HepG2 (cell line): ENCODE data around the gene ANKRD2. TPM values are rescaled to one million over a fixed set of nuclear protein-coding genes. Genes with fewer than 3 reads are reported as not detected.

Source experiments
- ATF2 ChIP-seq: sonication (generic); formaldehyde crosslinking; IDR thresholded peaks from 2 replicates; pipeline ENCODE4 v1.4.0; 2020; ENCODE audit warnings: missing genetic modification reagents
- CBFB ChIP-seq: sonication (generic); formaldehyde crosslinking; IDR thresholded peaks from 2 replicates; pipeline ENCODE4 v1.4.0; 2020; ENCODE audit warnings: missing genetic modification reagents
- GTF2F1 ChIP-seq: fragments of 150-350 bp; IDR thresholded peaks from 2 replicates; pipeline ENCODE4 v1.6.1; 2014; ENCODE audit warnings: low read length
- HNRNPL ChIP-seq: fragments of 200-400 bp; formaldehyde crosslinking; IDR thresholded peaks from 2 replicates; pipeline ENCODE4 v1.6.1; 2017; ENCODE audit warnings: mild to moderate bottlenecking, low read depth, low read length
- MAFG ChIP-seq: sonication (generic); formaldehyde crosslinking; IDR thresholded peaks from 2 replicates; pipeline ENCODE4 v1.5.1; 2020; ENCODE audit warnings: mild to moderate bottlenecking, missing genetic modification reagents
- NCOA5 ChIP-seq: sonication (generic); formaldehyde crosslinking; IDR thresholded peaks from 2 replicates; pipeline ENCODE4 v1.4.0; 2020; ENCODE audit warnings: missing genetic modification reagents
- NFRKB ChIP-seq: fragments of 450-650 bp; IDR thresholded peaks from 2 replicates; pipeline ENCODE4 v1.6.1; 2017
- POLR2A ChIP-seq, 2 experiments: IDR thresholded peaks; 2 replicates each; pipeline ENCODE4 v1.6.1; 2011; ENCODE audit warnings: low read depth in 2 of 2, low read length in 2 of 2, mild to moderate bottlenecking in 1 of 2, moderate library complexity in 1 of 2; ENCODE audit not compliant: insufficient read depth in 1 of 2
- POLR2AphosphoS2 ChIP-seq: IDR thresholded peaks from 2 replicates; pipeline ENCODE4 v1.6.1; 2011; ENCODE audit warnings: low read depth, low read length, improper control_type of control experiment
- POLR2AphosphoS5 ChIP-seq: IDR thresholded peaks from 2 replicates; pipeline ENCODE4 v1.6.1; 2012; ENCODE audit warnings: low read depth, low read length
- SP4 ChIP-seq: sonication (generic); formaldehyde crosslinking; IDR thresholded peaks from 2 replicates; pipeline ENCODE4 v1.8.1; 2023; ENCODE audit warnings: mild to moderate bottlenecking, missing genetic modification reagents
- TEF ChIP-seq: sonication (generic); formaldehyde crosslinking; IDR thresholded peaks from 2 replicates; pipeline ENCODE4 v1.5.0; 2020; ENCODE audit warnings: missing genetic modification reagents
- ZBTB2 ChIP-seq: sonication (generic); formaldehyde crosslinking; IDR thresholded peaks from 2 replicates; pipeline ENCODE4 v1.8.0; 2022; ENCODE audit warnings: low read depth, missing genetic modification reagents
- ZBTB4 ChIP-seq: sonication (generic); formaldehyde crosslinking; IDR thresholded peaks from 2 replicates; pipeline ENCODE4 v1.4.0; 2020; ENCODE audit warnings: missing genetic modification reagents, mild to moderate bottlenecking, borderline replicate concordance
- ZMYM4 ChIP-seq: sonication (generic); formaldehyde crosslinking; IDR thresholded peaks from 2 replicates; pipeline ENCODE4 v1.8.1; 2023; ENCODE audit warnings: mild to moderate bottlenecking, missing genetic modification reagents
- ZNF124 ChIP-seq: sonication (generic); formaldehyde crosslinking; IDR thresholded peaks from 2 replicates; pipeline ENCODE4 v1.4.0; 2020; ENCODE audit warnings: missing genetic modification reagents
- ZNF18 ChIP-seq: sonication (generic); formaldehyde crosslinking; IDR thresholded peaks from 2 replicates; pipeline ENCODE4 v1.8.0; 2022; ENCODE audit warnings: mild to moderate bottlenecking, missing genetic modification reagents; ENCODE audit not compliant: insufficient replicate concordance
- ZNF230 ChIP-seq: sonication (generic); formaldehyde crosslinking; IDR thresholded peaks from 2 replicates; pipeline ENCODE4 v1.4.0; 2020; ENCODE audit warnings: mild to moderate bottlenecking, missing genetic modification reagents
- ZNF235 ChIP-seq: sonication (generic); formaldehyde crosslinking; IDR thresholded peaks from 2 replicates; pipeline ENCODE4 v1.8.1; 2023; ENCODE audit warnings: mild to moderate bottlenecking, missing genetic modification reagents, borderline replicate concordance
- ZNF441 ChIP-seq: sonication (generic); formaldehyde crosslinking; IDR thresholded peaks from 2 replicates; pipeline ENCODE4 v1.7.0; 2021; ENCODE audit warnings: missing genetic modification reagents, borderline replicate concordance
- ZNF580 ChIP-seq: IDR thresholded peaks from 2 replicates; pipeline ENCODE4 v1.6.1; 2016; ENCODE audit warnings: low read depth, borderline replicate concordance
- polyA plus RNA-seq, 8 experiments: library from polyadenylated mRNA; depleted of rRNA in 3 of 8; stranded (reverse) in 7 of 8; unstranded in 1 of 8; fragments of >200 nt; fragmentation: Illumina TruSeq in 4 of 8; extraction: Trizol in 4 of 8; gene quantifications; 2 replicates each; pipeline versions ENCODE4 v1.2.1 to v1.2.3, GENCODE V29; 2011 to 2016; ENCODE audit warnings: low read depth in 4 of 8, missing spikeins in 1 of 8, mixed read lengths in 1 of 8; ENCODE audit not compliant: insufficient read depth in 1 of 8
- total RNA-seq, 5 experiments: library from RNA; depleted of rRNA; stranded (reverse); fragments of >200 nt; fragmentation: Illumina TruSeq; extraction: Trizol; gene quantifications; 2 replicates each; pipeline ENCODE4 v1.2.3, GENCODE V29; 2016; ENCODE audit warnings: low read depth in 1 of 5

The ANKRD2 gene
- total and polyA plus RNA-seq, 2 of the 13 experiments (the other 11 are each of a cell fraction or from before 2014, with no cell fraction given): not detected

- TF ChIP-seq TEF (CRISPR knock-in tag): no peak
- no peak for TF ChIP-seq NFRKB
- TF ChIP-seq ZNF441 (CRISPR knock-in tag): no peak
- no peak for TF ChIP-seq ZBTB2 (CRISPR knock-in tag)
- no peak for TF ChIP-seq ZNF235
- TF ChIP-seq SP4: no peak; the same call in 1 of the 2 replicates
- TF ChIP-seq ATF2 (CRISPR knock-in tag): peak; percentile 56; the same call in 1 of the 2 replicates
- TF ChIP-seq POLR2A (IDR thresholded peaks at IDR 0.05; ENCODE audit: insufficient read depth in 1 of 2, low read depth in 2 of 2, low read length in 2 of 2): peak; percentile 42 to 53; a peak in 3 of 4 replicates
- no peak for TF ChIP-seq POLR2AphosphoS2
- no peak for TF ChIP-seq CBFB (CRISPR knock-in tag)
- TF ChIP-seq HNRNPL: peak; percentile 89
- TF ChIP-seq POLR2AphosphoS5: peak; percentile 68
- TF ChIP-seq GTF2F1: no peak
- TF ChIP-seq ZNF580 (CRISPR knock-in tag): no peak
- no peak for TF ChIP-seq NCOA5 (CRISPR knock-in tag)
- TF ChIP-seq ZNF124 (CRISPR knock-in tag): no peak
- no peak for TF ChIP-seq ZNF18 (CRISPR knock-in tag)
- TF ChIP-seq ZNF230 (CRISPR knock-in tag): no peak
- no peak for TF ChIP-seq ZBTB4
- TF ChIP-seq ZMYM4 (CRISPR knock-in tag): peak; percentile 85
- no peak for TF ChIP-seq MAFG (CRISPR knock-in tag)
Observed at GRCh38 chr10:97584060-97584797, 11.7 kb downstream of the ANKRD2 start, which contains the start of gene HOGA1 (continued).
